ENCODE data around the gene NOXA1. TPM values are rescaled to one million over a fixed set of nuclear protein-coding genes. Genes with fewer than 3 reads are reported as not detected.

The NOXA1 gene
- total and polyA plus RNA-seq, 2 donors from 2014 or later = 19.1 to 21.8 TPM

- no peaks in the 10 kb centered on the region for H3K27me3 ChIP-seq (ENCODE audit: control insufficient read depth, insufficient read depth, low read length)
- TF ChIP-seq, protein P1, sequence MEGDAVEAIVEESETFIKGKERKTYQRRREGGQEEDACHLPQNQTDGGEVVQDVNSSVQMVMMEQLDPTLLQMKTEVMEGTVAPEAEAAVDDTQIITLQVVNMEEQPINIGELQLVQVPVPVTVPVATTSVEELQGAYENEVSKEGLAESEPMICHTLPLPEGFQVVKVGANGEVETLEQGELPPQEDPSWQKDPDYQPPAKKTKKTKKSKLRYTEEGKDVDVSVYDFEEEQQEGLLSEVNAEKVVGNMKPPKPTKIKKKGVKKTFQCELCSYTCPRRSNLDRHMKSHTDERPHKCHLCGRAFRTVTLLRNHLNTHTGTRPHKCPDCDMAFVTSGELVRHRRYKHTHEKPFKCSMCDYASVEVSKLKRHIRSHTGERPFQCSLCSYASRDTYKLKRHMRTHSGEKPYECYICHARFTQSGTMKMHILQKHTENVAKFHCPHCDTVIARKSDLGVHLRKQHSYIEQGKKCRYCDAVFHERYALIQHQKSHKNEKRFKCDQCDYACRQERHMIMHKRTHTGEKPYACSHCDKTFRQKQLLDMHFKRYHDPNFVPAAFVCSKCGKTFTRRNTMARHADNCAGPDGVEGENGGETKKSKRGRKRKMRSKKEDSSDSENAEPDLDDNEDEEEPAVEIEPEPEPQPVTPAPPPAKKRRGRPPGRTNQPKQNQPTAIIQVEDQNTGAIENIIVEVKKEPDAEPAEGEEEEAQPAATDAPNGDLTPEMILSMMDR (IDR thresholded peaks at IDR 0.05; ENCODE audit: borderline replicate concordance, extremely low read depth, insufficient read depth) = no peak
- H3K36me3 ChIP-seq (ENCODE audit: control insufficient read depth in 2 of 3, insufficient read depth in 3 of 3, low read length in 3 of 3) = no peaks in the 10 kb centered on the region
- intact Hi-C loops (cut with DNase I) = no loop called here
- H3K9me3 ChIP-seq (ENCODE audit: control insufficient read depth in 2 of 3, insufficient read depth in 1 of 3, low read length in 3 of 3) = no peaks in the 10 kb centered on the region
- no peak overlapping the region for H3K9ac ChIP-seq (ENCODE audit: low read length in 3 of 3)
- no peak for FAIRE-seq
- peaks cover 0 to 7% (median 0%) of the 10 kb centered on the region in 3 donors for H3K4me1 ChIP-seq (ENCODE audit: control insufficient read depth in 2 of 3, insufficient read depth in 2 of 3, low read depth in 1 of 3, low read length in 3 of 3)
- no peak overlapping the region for H3K27ac ChIP-seq (ENCODE audit: low read depth in 2 of 2, low read length in 2 of 2)
- no peak for DNase-seq
- no peak overlapping the region for H3K4me3 ChIP-seq (ENCODE audit: low read length in 3 of 3)
Observed at GRCh38 chr9:137433916-137434431, 10.8 kb downstream of the NOXA1 start.

DNA sequence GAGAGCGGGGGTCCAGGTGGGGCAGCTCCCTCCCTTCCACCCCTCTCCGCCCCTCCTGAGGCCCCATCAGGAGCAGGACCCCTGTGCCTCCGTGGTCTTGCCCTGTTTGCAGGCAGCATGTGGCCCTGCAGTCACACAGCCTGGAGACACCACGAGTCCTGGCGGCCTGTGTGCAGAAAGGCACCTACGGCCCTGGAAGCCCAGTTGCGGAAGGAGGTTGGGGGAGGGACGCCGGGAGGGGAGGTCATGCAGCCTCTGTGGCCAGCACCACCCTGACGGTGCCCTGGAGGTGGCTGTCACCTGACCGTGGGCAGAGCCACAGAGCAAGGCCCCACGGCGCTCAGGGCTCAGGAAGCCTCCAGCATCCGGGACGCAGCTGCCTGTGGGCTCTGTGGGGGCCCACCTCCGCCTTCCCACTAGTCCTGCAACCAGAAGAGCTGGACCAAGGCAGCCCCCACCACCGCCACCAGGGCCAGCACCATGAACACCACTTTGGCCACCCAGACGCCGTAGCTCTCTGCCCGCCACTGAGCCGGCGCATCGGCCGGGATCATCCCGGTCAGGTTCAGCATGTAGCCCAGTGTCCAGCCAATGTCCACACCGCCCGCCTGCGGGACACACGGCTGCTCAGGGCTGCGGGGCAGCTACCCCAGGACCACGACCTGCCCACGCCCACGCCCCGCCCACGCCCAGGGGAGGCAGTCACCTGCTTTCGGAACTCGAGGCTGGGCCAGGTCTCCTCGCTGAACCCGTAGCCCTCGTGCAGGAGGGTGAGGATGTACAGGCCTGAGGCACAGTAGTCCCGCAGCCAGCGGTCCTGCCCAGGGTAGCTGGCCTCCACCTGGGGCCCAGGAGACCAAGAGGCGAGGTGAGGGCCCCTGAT lies 11.5 kb downstream of the NOXA1 start:
- H3K9ac ChIP-seq (ENCODE audit: low read length in 3 of 3) = no peak overlapping the region
- no peak overlapping the region for H3K4me3 ChIP-seq (ENCODE audit: low read length in 3 of 3)
- no peak overlapping the region for H3K27ac ChIP-seq (ENCODE audit: low read depth in 2 of 2, low read length in 2 of 2)
- TF ChIP-seq, protein P1 (IDR thresholded peaks at IDR 0.05; ENCODE audit: borderline replicate concordance, extremely low read depth, insufficient read depth) = no peak
- no peaks in the 10 kb centered on the region for H3K9me3 ChIP-seq (ENCODE audit: control insufficient read depth in 2 of 3, insufficient read depth in 1 of 3, low read length in 3 of 3)
- intact Hi-C loops (cut with DNase I) = no loop called here
- peaks cover 0 to 7% (median 0%) of the 10 kb centered on the region in 3 donors for H3K4me1 ChIP-seq (ENCODE audit: control insufficient read depth in 2 of 3, insufficient read depth in 2 of 3, low read depth in 1 of 3, low read length in 3 of 3)
- DNase-seq (peak in 1 of 5 donors; percentile 81), FAIRE-seq (no peak)
- H3K27me3 ChIP-seq (ENCODE audit: control insufficient read depth, insufficient read depth, low read length) = no peaks in the 10 kb centered on the region
- H3K36me3 ChIP-seq (ENCODE audit: control insufficient read depth in 2 of 3, insufficient read depth in 3 of 3, low read length in 3 of 3) = no peaks in the 10 kb centered on the region

GRCh38 chr9:137435381-137435891 lies 12.2 kb downstream of the NOXA1 start:
- peaks cover 0 to 7% (median 0%) of the 10 kb centered on the region in 3 donors for H3K4me1 ChIP-seq (ENCODE audit: control insufficient read depth in 2 of 3, insufficient read depth in 2 of 3, low read depth in 1 of 3, low read length in 3 of 3)
- H3K36me3 ChIP-seq (ENCODE audit: control insufficient read depth in 2 of 3, insufficient read depth in 3 of 3, low read length in 3 of 3) = no peaks in the 10 kb centered on the region
- no peaks in the 10 kb centered on the region for H3K9me3 ChIP-seq (ENCODE audit: control insufficient read depth in 2 of 3, insufficient read depth in 1 of 3, low read length in 3 of 3)
- H3K4me3 ChIP-seq (ENCODE audit: low read length in 3 of 3) = no peak overlapping the region
- peak overlapping the region in 1 of 3 donors; percentile 51 for H3K9ac ChIP-seq (ENCODE audit: low read length in 3 of 3)
- FAIRE-seq = no peak
- TF ChIP-seq, protein P1 (IDR thresholded peaks at IDR 0.05; ENCODE audit: borderline replicate concordance, extremely low read depth, insufficient read depth) = no peak
- intact Hi-C loops (cut with DNase I) = no loop called here
- H3K27me3 ChIP-seq (ENCODE audit: control insufficient read depth, insufficient read depth, low read length) = no peaks in the 10 kb centered on the region
- DNase-seq = peak in 1 of 5 donors; percentile 80
- peak overlapping the region; percentile 61 to 71 for H3K27ac ChIP-seq (ENCODE audit: low read depth in 2 of 2, low read length in 2 of 2)
